ENCODE data around the gene IRAK2.

DNA sequence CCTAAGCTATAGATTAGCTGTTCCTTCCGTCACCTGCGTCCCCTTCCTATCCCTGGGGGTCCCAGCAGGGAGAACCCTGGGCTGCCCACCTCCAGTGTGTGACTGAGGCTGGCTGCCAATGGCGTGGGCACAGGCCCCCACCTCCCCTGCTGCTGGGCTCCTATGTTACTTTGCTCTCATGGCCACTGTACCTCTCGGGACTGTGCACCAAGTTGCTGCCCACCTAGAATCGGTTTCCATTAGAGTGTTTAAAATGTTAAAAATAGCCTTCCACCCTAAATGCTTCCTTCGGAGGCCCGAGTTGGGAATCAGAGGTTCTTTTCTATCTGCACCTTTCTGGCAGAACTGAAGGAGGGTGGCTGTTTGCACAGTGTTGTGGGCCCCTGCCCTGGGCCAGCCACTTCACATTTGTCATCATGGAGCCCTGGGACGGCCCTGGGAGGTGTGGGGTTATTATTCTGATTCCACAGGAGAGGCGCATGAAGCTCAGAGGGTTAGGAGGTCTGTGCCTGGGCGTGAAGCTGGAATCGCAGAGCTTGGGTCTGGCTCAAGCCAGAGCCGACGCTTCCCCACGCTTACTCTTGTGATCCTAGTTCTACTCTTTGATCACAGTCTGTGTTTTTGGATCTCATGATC lies 29.1 kb downstream of the IRAK2 start:
- no peak for TF ChIP-seq FOS (IDR thresholded peaks at IDR 0.05; ENCODE audit: borderline replicate concordance, insufficient read depth, low read length)
- no peak for TF ChIP-seq CTCF (IDR thresholded peaks at IDR 0.05; ENCODE audit: extremely low read depth in 1 of 2, insufficient read depth in 1 of 2, low read depth in 1 of 2, low read length in 2 of 2)
- no peak for TF ChIP-seq EZH2 (IDR thresholded peaks at IDR 0.05; ENCODE audit: borderline replicate concordance, low read depth, low read length, severe bottlenecking)
- TF ChIP-seq POLR2A (IDR thresholded peaks at IDR 0.05; ENCODE audit: low read depth, low read length) = no peak
- TF ChIP-seq POLR2AphosphoS5 (IDR thresholded peaks at IDR 0.05; ENCODE audit: insufficient read depth, low read depth, low read length) = no peak
- TF ChIP-seq, protein P1, sequence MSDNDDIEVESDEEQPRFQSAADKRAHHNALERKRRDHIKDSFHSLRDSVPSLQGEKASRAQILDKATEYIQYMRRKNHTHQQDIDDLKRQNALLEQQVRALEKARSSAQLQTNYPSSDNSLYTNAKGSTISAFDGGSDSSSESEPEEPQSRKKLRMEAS (IDR thresholded peaks at IDR 0.05; ENCODE audit: insufficient read depth, insufficient read length) = no peak
- TF ChIP-seq GATA2 (IDR thresholded peaks at IDR 0.05; ENCODE audit: insufficient read depth, insufficient read length, low read depth, low read length) = no peak
- TF ChIP-seq MYC (IDR thresholded peaks at IDR 0.05; ENCODE audit: low read depth, low read length) = no peak
